ENCODE measurements around the gene FIP1L1. TPM values are rescaled to one million over a fixed set of nuclear protein-coding genes. Genes with fewer than 3 reads are reported as not detected.

Gene FIP1L1
- total and polyA plus RNA-seq, 10 of the 15 experiments (the other 5 are each of a cell fraction or from before 2014, with no cell fraction given) = 28.1 to 110 (median 59.4) TPM

- TF ChIP-seq SKIL (IDR thresholded peaks at IDR 0.05; ENCODE audit: low read depth, poor library complexity, severe bottlenecking) (peak; percentile 64), IRF4 (IDR thresholded peaks at IDR 0.05; ENCODE audit: low read depth, low read length) (peak; percentile 44; the same call in 1 of the 2 replicates), SREBF1 (IDR thresholded peaks at IDR 0.05; ENCODE audit: low read length) (0 out of 2 replicates have a peak, but pooled peaks have one; percentile 18), RELA (IDR thresholded peaks at IDR 0.05; ENCODE audit: borderline replicate concordance, partially characterized antibody) (peak; percentile 50), MXI1 (IDR thresholded peaks at IDR 0.05; ENCODE audit: low read depth, low read length) (peak; percentile 100), CBX5 (IDR thresholded peaks at IDR 0.05; ENCODE audit: low read depth) (no peak), NFXL1 (IDR thresholded peaks at IDR 0.05; ENCODE audit: borderline replicate concordance) (no peak), SIN3A (IDR thresholded peaks at IDR 0.05; ENCODE audit: low read depth, low read length) (peak; percentile 99), USF1 (IDR thresholded peaks at IDR 0.05; ENCODE audit: borderline replicate concordance, extremely low read length, insufficient read depth, low read depth, low read length) (peak; percentile 74), POU2F2 (IDR thresholded peaks at IDR 0.05; ENCODE audit: borderline replicate concordance, low read depth, low read length) (0 out of 3 replicates have a peak, but pooled peaks have one; percentile 43), POLR2AphosphoS2 (IDR thresholded peaks at IDR 0.05; ENCODE audit: low read depth, low read length) (no peak), RUNX3 (IDR thresholded peaks at IDR 0.05; ENCODE audit: low read length) (peak; percentile 64), NBN (IDR thresholded peaks at IDR 0.05) (peak; percentile 94), SMARCA5 (IDR thresholded peaks at IDR 0.05) (no peak), GATAD2B (conservative IDR thresholded peaks at IDR 0.05; ENCODE audit: low read depth) (no peak), NR2C1 (IDR thresholded peaks at IDR 0.05) (peak; percentile 67), TCF3 (IDR thresholded peaks at IDR 0.05; ENCODE audit: borderline replicate concordance, insufficient read depth, low read depth, low read length) (no peak), YY1 (IDR thresholded peaks at IDR 0.05; ENCODE audit: low read depth, low read length) (peak; percentile 88), EP300 (IDR thresholded peaks at IDR 0.05; ENCODE audit: borderline replicate concordance in 1 of 2, control insufficient read depth in 1 of 2, low read depth in 2 of 2, low read length in 2 of 2) (peak in 1 of 2 experiments; percentile 36; a peak in 1 of 4 replicates), ZBTB40 (IDR thresholded peaks at IDR 0.05; ENCODE audit: borderline replicate concordance) (peak; percentile 67; the same call in 1 of the 2 replicates)
These were observed 11.7 kb upstream of the FIP1L1 start, which contains the start of gene SCFD2 (continued) for GRCh38 chr4:53365486-53366300.

Data from GM12878 (cell line).